SK-N-SH treated with all-trans-retinoic acid at 6 μM for 48 hours (cell line): Measurements from ENCODE around the gene BCHE.

ENCODE experiments used
- ATAC-seq: fragments of 200-7000 bp; cut with Tn5 transposase; 3 replicates; pipeline ENCODE4 v1.9.1; 2020; ENCODE audit warnings: mild to moderate bottlenecking, moderate library complexity
- ARNTL ChIP-seq: fragments of 450-650 bp; formaldehyde crosslinking; IDR thresholded peaks from 2 replicates; pipeline ENCODE4 v1.5.0; 2020; ENCODE audit warnings: low read depth, mild to moderate bottlenecking, moderate library complexity, borderline replicate concordance
- BACH2 ChIP-seq: fragments of 250-450 bp; sonication (Bioruptor Pico); IDR thresholded peaks from 2 replicates; pipeline ENCODE4 v1.9.0; 2021; ENCODE audit warnings: mild to moderate bottlenecking, borderline replicate concordance
- CSDC2 ChIP-seq: fragments of 250-450 bp; sonication (Bioruptor Pico); IDR thresholded peaks from 2 replicates; pipeline ENCODE4 v1.5.0; 2020; ENCODE audit warnings: mild to moderate bottlenecking, moderate library complexity
- ESRRG ChIP-seq: fragments of 250-450 bp; sonication (Bioruptor Pico); IDR thresholded peaks from 2 replicates; pipeline ENCODE4 v1.6.1; 2021; ENCODE audit warnings: mild to moderate bottlenecking
- GLIS3 ChIP-seq: fragments of 250-450 bp; sonication (Bioruptor Pico); IDR thresholded peaks from 2 replicates; pipeline ENCODE4 v1.5.0; 2020; ENCODE audit warnings: mild to moderate bottlenecking, moderate library complexity
- ISL1 ChIP-seq: fragments of 250-450 bp; sonication (Bioruptor Pico); IDR thresholded peaks from 2 replicates; pipeline ENCODE4 v2.1.2; 2022; ENCODE audit warnings: mild to moderate bottlenecking, moderate library complexity
- OSR1 ChIP-seq: fragments of 250-450 bp; sonication (Bioruptor Pico); IDR thresholded peaks from 2 replicates; pipeline ENCODE4 v1.8.0; 2022; ENCODE audit warnings: moderate library complexity, mild to moderate bottlenecking, inconsistent platforms
- PPARA ChIP-seq: fragments of 250-450 bp; sonication (Bioruptor Pico); IDR thresholded peaks from 2 replicates; pipeline ENCODE4 v1.5.0; 2020; ENCODE audit warnings: mild to moderate bottlenecking, borderline replicate concordance
- RARB ChIP-seq: fragments of 250-450 bp; sonication (Bioruptor Pico); IDR thresholded peaks from 2 replicates; pipeline ENCODE4 v1.8.0; 2021; ENCODE audit warnings: mild to moderate bottlenecking, moderate library complexity
- SNAI2 ChIP-seq: fragments of 250-450 bp; sonication (Bioruptor Pico); IDR thresholded peaks from 2 replicates; pipeline ENCODE4 v1.5.0; 2020; ENCODE audit warnings: mild to moderate bottlenecking, moderate library complexity
- TCF4 ChIP-seq: fragments of 250-450 bp; sonication (Bioruptor Pico); IDR thresholded peaks from 2 replicates; pipeline ENCODE4 v1.8.0; 2021; ENCODE audit warnings: mild to moderate bottlenecking, moderate library complexity, borderline replicate concordance
- TOX ChIP-seq: fragments of 250-450 bp; sonication (Bioruptor Pico); IDR thresholded peaks from 2 replicates; pipeline ENCODE4 v1.8.0; 2021; ENCODE audit warnings: mild to moderate bottlenecking, moderate library complexity, borderline replicate concordance
- ZFP30 ChIP-seq: fragments of 450-650 bp; formaldehyde crosslinking; IDR thresholded peaks from 2 replicates; pipeline ENCODE4 v1.5.0; 2022; ENCODE audit warnings: mild to moderate bottlenecking, moderate library complexity
- ZNF565 ChIP-seq: fragments of 450-650 bp; formaldehyde crosslinking; conservative IDR thresholded peaks from 2 replicates; pipeline ENCODE4 v1.5.0; 2020; ENCODE audit warnings: low read depth, mild to moderate bottlenecking, moderate library complexity
- ZNF70 ChIP-seq: fragments of 450-650 bp; formaldehyde crosslinking; IDR thresholded peaks from 2 replicates; pipeline ENCODE4 v1.5.0; 2020; ENCODE audit warnings: mild to moderate bottlenecking, moderate library complexity
- ZNF8 ChIP-seq: fragments of 450-650 bp; formaldehyde crosslinking; IDR thresholded peaks from 2 replicates; pipeline ENCODE4 v1.5.0; 2020; ENCODE audit warnings: mild to moderate bottlenecking, moderate library complexity
- TF ChIP-seq, protein P1 (sequence below): fragments of 250-450 bp; sonication (Bioruptor Pico); IDR thresholded peaks from 2 replicates; pipeline ENCODE4 v1.8.0; 2021; ENCODE audit warnings: low read depth, mild to moderate bottlenecking, moderate library complexity, borderline replicate concordance
- TF ChIP-seq, protein P2 (sequence below): fragments of 250-450 bp; sonication (Bioruptor Pico); IDR thresholded peaks from 2 replicates; pipeline ENCODE4 v1.5.1; 2020; ENCODE audit warnings: low read depth, mild to moderate bottlenecking, moderate library complexity
- TF ChIP-seq, protein P3 (sequence below): fragments of 250-450 bp; sonication (Bioruptor Pico); IDR thresholded peaks from 2 replicates; pipeline ENCODE4 v1.5.1; 2021; ENCODE audit warnings: mild to moderate bottlenecking, moderate library complexity
- TF ChIP-seq, protein P4 (sequence below): fragments of 250-450 bp; sonication (Bioruptor Pico); IDR thresholded peaks from 2 replicates; pipeline ENCODE4 v1.5.0; 2020; ENCODE audit warnings: mild to moderate bottlenecking, moderate library complexity
- TF ChIP-seq, protein P5 (sequence below): fragments of 250-450 bp; sonication (Bioruptor Pico); IDR thresholded peaks from 2 replicates; pipeline ENCODE4 v1.8.0; 2020; ENCODE audit warnings: mild to moderate bottlenecking, moderate library complexity, borderline replicate concordance

Gene BCHE

DNA sequence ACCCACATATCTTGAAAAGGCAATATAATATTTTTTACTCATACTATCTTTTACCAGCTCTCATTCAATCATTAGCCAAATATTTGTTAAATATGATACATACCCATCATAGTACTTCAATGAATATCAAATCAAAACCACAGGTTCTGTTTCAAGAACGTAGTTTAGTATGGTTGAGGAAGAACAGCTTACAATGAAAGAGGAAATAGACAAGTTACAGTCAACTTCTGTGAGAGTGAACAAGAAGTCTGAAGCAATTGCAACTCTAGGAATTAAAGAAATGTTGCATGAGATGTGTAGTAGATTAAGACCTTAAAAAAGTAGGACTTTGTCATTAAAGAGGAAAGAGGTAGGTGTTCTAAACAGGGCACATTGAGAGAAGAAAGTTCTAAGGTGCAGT lies 9.3 kb downstream of the BCHE start:
- TF ChIP-seq, protein P1, sequence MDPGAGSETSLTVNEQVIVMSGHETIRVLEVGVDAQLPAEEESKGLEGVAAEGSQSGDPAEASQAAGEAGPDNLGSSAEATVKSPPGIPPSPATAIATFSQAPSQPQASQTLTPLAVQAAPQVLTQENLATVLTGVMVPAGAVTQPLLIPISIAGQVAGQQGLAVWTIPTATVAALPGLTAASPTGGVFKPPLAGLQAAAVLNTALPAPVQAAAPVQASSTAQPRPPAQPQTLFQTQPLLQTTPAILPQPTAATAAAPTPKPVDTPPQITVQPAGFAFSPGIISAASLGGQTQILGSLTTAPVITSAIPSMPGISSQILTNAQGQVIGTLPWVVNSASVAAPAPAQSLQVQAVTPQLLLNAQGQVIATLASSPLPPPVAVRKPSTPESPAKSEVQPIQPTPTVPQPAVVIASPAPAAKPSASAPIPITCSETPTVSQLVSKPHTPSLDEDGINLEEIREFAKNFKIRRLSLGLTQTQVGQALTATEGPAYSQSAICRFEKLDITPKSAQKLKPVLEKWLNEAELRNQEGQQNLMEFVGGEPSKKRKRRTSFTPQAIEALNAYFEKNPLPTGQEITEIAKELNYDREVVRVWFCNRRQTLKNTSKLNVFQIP (CRISPR knock-in tag) = no peak
- TF ChIP-seq RARB (CRISPR knock-in tag) (no peak), TCF4 (CRISPR knock-in tag) (no peak), ZNF8 (CRISPR knock-in tag) (no peak), ARNTL (CRISPR knock-in tag) (no peak), OSR1 (no peak), ZNF565 (CRISPR knock-in tag) (no peak), PPARA (no peak), ZFP30 (CRISPR knock-in tag) (no peak), GLIS3 (CRISPR knock-in tag) (no peak), BACH2 (CRISPR knock-in tag) (no peak), ZNF70 (CRISPR knock-in tag) (no peak)
- TF ChIP-seq, protein P2, sequence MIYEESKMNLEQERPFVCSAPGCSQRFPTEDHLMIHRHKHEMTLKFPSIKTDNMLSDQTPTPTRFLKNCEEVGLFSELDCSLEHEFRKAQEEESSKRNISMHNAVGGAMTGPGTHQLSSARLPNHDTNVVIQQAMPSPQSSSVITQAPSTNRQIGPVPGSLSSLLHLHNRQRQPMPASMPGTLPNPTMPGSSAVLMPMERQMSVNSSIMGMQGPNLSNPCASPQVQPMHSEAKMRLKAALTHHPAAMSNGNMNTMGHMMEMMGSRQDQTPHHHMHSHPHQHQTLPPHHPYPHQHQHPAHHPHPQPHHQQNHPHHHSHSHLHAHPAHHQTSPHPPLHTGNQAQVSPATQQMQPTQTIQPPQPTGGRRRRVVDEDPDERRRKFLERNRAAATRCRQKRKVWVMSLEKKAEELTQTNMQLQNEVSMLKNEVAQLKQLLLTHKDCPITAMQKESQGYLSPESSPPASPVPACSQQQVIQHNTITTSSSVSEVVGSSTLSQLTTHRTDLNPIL (CRISPR knock-in tag) = no peak
- ATAC-seq = no peak

DNA sequence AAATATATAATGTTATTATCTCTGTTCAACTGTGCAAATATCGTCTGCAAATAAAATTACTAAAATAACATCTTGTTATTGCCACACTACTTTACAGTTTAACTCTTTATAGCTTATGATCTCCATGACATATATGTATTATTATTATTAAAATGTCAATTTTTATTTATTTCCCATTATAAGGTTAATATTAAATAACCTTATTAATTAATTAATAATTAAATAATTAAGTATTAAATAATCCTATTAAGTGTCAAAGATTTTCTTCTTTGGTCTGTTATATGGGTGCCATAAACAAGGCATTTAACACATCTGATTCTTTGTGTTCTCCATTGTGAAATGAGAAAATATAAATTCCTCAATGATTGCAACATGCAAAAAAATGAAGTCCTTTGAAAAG lies 10.0 kb downstream of the BCHE start:
- ATAC-seq = no peak
- no peak for TF ChIP-seq GLIS3 (CRISPR knock-in tag)
- TF ChIP-seq, protein P3, sequence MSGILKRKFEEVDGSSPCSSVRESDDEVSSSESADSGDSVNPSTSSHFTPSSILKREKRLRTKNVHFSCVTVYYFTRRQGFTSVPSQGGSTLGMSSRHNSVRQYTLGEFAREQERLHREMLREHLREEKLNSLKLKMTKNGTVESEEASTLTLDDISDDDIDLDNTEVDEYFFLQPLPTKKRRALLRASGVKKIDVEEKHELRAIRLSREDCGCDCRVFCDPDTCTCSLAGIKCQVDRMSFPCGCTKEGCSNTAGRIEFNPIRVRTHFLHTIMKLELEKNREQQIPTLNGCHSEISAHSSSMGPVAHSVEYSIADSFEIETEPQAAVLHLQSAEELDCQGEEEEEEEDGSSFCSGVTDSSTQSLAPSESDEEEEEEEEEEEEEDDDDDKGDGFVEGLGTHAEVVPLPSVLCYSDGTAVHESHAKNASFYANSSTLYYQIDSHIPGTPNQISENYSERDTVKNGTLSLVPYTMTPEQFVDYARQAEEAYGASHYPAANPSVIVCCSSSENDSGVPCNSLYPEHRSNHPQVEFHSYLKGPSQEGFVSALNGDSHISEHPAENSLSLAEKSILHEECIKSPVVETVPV (CRISPR knock-in tag) = no peak
- TF ChIP-seq ZFP30 (CRISPR knock-in tag) = no peak
- TF ChIP-seq OSR1 = no peak
- TF ChIP-seq, protein P4, sequence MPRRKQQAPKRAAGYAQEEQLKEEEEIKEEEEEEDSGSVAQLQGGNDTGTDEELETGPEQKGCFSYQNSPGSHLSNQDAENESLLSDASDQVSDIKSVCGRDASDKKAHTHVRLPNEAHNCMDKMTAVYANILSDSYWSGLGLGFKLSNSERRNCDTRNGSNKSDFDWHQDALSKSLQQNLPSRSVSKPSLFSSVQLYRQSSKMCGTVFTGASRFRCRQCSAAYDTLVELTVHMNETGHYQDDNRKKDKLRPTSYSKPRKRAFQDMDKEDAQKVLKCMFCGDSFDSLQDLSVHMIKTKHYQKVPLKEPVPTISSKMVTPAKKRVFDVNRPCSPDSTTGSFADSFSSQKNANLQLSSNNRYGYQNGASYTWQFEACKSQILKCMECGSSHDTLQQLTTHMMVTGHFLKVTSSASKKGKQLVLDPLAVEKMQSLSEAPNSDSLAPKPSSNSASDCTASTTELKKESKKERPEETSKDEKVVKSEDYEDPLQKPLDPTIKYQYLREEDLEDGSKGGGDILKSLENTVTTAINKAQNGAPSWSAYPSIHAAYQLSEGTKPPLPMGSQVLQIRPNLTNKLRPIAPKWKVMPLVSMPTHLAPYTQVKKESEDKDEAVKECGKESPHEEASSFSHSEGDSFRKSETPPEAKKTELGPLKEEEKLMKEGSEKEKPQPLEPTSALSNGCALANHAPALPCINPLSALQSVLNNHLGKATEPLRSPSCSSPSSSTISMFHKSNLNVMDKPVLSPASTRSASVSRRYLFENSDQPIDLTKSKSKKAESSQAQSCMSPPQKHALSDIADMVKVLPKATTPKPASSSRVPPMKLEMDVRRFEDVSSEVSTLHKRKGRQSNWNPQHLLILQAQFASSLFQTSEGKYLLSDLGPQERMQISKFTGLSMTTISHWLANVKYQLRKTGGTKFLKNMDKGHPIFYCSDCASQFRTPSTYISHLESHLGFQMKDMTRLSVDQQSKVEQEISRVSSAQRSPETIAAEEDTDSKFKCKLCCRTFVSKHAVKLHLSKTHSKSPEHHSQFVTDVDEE = no peak
- TF ChIP-seq SNAI2 (CRISPR knock-in tag) = no peak
- TF ChIP-seq CSDC2 (CRISPR knock-in tag) = no peak
- TF ChIP-seq ZNF565 (CRISPR knock-in tag) = no peak

DNA sequence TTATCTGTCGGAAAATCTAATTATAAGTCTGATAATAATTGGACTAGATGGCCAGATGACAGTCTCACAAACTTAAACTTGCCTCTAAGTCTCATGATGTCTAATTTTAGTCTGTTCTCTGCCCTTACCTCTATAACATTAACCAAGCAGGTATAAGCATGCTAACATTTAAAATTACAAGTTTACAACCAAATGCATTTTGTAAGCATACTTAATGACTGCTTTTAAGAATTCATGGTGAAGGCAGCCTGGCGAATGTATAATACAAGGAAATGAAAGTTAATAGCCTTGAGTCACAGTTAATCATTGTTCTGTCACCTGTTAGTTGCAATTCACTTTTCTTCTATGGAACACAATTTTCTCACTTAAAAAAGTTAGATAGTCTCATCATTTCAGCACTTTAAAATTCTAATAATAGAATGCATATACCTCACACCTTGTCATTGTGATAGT lies 16.5 kb downstream of the BCHE start:
- no peak for ATAC-seq

More for the DNA sequence above, 16.5 kb downstream of the BCHE start:
- TF ChIP-seq ZNF8 (CRISPR knock-in tag) (no peak), ESRRG (CRISPR knock-in tag) (no peak), TOX (CRISPR knock-in tag) (no peak), TCF4 (CRISPR knock-in tag) (no peak), ISL1 (CRISPR knock-in tag) (no peak)
- TF ChIP-seq, protein P4 = no peak
- TF ChIP-seq, protein P2 (CRISPR knock-in tag) = no peak
- TF ChIP-seq, protein P5, sequence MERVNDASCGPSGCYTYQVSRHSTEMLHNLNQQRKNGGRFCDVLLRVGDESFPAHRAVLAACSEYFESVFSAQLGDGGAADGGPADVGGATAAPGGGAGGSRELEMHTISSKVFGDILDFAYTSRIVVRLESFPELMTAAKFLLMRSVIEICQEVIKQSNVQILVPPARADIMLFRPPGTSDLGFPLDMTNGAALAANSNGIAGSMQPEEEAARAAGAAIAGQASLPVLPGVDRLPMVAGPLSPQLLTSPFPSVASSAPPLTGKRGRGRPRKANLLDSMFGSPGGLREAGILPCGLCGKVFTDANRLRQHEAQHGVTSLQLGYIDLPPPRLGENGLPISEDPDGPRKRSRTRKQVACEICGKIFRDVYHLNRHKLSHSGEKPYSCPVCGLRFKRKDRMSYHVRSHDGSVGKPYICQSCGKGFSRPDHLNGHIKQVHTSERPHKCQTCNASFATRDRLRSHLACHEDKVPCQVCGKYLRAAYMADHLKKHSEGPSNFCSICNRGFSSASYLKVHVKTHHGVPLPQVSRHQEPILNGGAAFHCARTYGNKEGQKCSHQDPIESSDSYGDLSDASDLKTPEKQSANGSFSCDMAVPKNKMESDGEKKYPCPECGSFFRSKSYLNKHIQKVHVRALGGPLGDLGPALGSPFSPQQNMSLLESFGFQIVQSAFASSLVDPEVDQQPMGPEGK (CRISPR knock-in tag) = no peak
